IPS DF 4.7 (cell line): ENCODE data around the gene SLC25A45.

Experiments
- DNase-seq: peaks from one replicate; pipeline ENCODE4 v3.0.0-alpha.2; 2013; ENCODE audit warnings: low spot score; ENCODE audit errors: extremely low read depth

Gene SLC25A45

GRCh38 chr11:65382033-65382803, at the start of gene SLC25A45:
SLC25A45 (minus strand) TSS chr11:65382646; CDS start chr11:65381951, 695 bp downstream.
- no peak for DNase-seq

DNA sequence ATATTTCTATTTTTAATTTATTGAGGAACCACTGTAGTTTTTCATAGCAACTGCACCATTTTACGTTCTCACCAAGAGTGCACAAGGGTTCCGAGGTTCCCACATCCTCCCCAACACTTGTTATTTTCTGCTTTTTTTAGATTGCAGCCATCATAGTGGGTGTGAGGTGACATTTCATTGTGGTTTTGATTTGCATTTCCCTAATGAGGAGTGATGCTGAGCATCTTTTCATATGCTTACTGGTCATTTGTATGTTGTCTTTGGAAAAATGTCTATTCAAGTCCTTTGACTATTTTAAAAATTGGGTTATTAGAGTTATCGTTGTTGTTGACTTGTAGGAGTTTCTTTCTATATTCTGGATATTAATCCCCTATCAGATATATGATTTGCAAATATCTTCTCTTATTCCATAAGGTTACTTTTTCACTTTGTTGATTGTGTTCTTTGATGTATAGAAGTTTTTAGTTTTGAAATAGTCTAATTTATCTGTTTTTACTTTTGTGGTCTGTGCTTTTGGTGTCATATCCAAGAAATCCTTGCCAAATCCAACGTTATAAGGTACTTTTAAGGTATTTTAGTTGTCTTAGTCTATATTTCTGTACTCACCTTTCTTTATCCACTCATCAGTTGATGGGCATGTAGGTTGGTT, 49.1 kb upstream of the SLC25A45 start:
- no peak for DNase-seq

- DNase-seq = no peak
Observed at GRCh38 chr11:65430406-65431217, 48.2 kb upstream of the SLC25A45 start.

- no peak for DNase-seq
Observed at GRCh38 chr11:65429724-65430405, 47.4 kb upstream of the SLC25A45 start.

DNA sequence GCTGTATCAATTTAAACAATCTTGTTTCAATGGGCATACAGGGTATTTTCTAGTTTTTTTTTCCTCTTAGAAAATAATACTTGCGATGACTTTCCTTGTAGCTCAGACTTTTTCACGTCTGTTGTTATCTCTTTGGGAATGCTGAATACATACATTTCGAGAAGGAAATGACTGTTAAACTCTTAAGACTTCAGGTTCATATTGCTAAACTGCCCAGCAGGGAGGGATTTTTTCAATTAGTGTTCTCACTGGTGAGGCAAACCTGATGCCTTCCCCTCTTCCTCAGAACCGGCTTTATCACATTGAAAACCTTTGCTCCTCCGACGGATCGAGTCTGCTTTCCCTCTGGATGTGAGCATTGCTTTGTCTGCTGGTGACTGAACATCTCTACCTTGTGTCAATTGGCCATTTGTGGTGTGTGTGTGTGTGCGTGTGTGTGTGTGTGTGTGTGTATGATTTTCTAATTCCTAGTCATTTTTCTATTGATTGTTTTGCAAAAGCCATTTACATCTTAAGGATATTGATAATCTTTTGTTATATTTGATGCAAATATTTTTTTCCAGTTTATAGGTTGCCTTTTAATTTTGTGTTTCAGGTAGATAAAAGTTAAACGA, 46.7 kb upstream of the SLC25A45 start:
- DNase-seq = no peak

- DNase-seq = no peak
Observed at GRCh38 chr11:65428578-65429067, 46.2 kb upstream of the SLC25A45 start.

- DNase-seq = no peak
Observed at GRCh38 chr11:65427691-65428577, 45.5 kb upstream of the SLC25A45 start.

GRCh38 chr11:65426839-65427690, 44.6 kb upstream of the SLC25A45 start:
- no peak for DNase-seq

GRCh38 chr11:65425971-65426838, 43.8 kb upstream of the SLC25A45 start:
- DNase-seq = no peak

- no peak for DNase-seq
Observed at GRCh38 chr11:65425105-65425970, 42.9 kb upstream of the SLC25A45 start.

DNA sequence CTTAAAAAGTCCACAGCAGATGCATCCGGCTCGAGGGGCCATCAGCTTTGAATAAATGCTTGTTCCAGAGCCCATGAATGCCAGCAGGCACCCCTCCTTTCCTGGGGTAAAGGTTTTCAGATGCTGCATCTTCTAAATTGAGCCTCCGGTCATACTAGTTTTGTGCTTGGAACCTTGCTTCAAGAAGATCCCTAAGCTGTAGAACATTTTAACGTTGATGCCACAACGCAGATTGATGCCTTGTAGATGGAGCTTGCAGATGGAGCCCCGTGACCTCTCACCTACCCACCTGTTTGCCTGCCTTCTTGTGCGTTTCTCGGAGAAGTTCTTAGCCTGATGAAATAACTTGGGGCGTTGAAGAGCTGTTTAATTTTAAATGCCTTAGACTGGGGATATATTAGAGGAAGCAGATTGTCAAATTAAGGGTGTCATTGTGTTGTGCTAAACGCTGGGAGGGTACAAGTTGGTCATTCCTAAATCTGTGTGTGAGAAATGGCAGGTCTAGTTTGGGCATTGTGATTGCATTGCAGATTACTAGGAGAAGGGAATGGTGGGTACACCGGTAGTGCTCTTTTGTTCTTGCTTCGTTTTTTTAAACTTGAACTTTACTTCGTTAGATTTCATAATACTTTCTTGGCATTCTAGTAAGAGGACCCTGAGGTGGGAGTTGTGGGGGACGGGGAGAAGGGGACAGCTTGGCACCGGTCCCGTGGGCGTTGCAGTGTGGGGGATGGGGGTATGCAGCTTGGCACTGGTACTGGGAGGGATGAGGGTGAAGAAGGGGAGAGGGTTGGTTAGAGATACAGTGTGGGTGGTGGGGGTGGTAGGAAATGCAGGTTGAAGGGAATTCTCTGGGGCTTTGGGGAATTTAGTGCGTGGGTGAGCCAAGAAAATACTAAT, 42.0 kb upstream of the SLC25A45 start:
- DNase-seq = no peak

- DNase-seq = no peak
Observed at GRCh38 chr11:65423516-65424204, 41.2 kb upstream of the SLC25A45 start.

- no peak for DNase-seq
Observed at GRCh38 chr11:65422633-65423515, 40.4 kb upstream of the SLC25A45 start, which contains the start of gene NEAT1. NEAT1 (plus strand) TSS chr11:65422798.
